SK-MEL-5 (cell line): ENCODE results near the gene CATSPER3. TPM values are rescaled to one million over a fixed set of nuclear protein-coding genes. Genes with fewer than 3 reads are reported as not detected.

Source experiments
- DNase-seq: peaks from one replicate; pipeline ENCODE4 v3.0.0-alpha.2; 2016; ENCODE audit warnings: low read depth, low spot score
- in situ Hi-C: cut with HindIII; loops from 2 replicates; pipeline ENCODE4 v1.10.0; 2016; ENCODE audit warnings: low sequenced_read_pairs, high pct_unique_total_duplicates, low pct_unique_long_range_greater_than_20kb
- small RNA-seq, 2 experiments: library from RNA; depleted of rRNA; stranded (forward); fragments of <200 nt; gene quantifications; one replicate each; pipeline ENCODE3, GENCODE V24; 2014
- total RNA-seq: library from RNA; depleted of rRNA; stranded (reverse); fragments of >200 nt; shearing (Covaris generic); gene quantifications from 2 replicates; pipeline ENCODE4 v1.2.3, GENCODE V29; 2014; rRNA removed

CATSPER3 gene
- total RNA-seq, 1 experiment from 2014 or later = not detected

DNA sequence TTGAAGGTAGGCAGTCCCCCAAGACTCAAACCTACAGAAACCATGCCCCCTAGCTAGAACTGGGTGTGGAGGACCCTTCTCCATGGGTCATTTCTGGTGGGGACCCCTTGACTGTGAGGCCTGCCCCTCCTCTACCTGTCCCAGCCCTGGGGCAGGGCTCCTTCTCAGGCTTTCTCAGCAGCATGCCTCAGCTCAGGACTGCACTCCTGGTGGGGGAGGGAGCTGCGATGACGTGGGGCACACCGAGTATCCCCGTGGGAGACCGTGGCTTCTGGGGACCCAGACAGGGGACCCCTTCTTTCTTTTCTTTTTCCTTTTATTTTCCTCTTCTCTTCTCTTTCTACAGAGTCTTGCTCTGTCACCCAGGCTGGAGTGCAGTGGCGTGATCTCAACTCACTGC lies 93.3 kb downstream of the CATSPER3 start:
- in situ Hi-C loops = no loop called here
- no peak for DNase-seq

Small RNA genes within 50 kb of the gene (small RNA-seq; reads per million reads assigned to genes)
- gene MIR4461 = 0 reads per million in 2 experiments
- 0 reads per million in 2 experiments for gene MTND3P25
- gene MTND4LP30 = 0 reads per million in 2 experiments

Other genes with a start within 250 kb of the CATSPER3 start
- gene CAMLG, start 229.4 kb upstream of the CATSPER3 start, total RNA-seq = 25.6 and 25.8 TPM in 2 replicates
- gene DDX46, start 209.1 kb upstream of the CATSPER3 start, total RNA-seq = 19.6 and 20.0 TPM in 2 replicates
- gene C5orf24, start 121.9 kb upstream of the CATSPER3 start, total RNA-seq = 41.7 and 42.2 TPM in 2 replicates
- gene TXNDC15, start 93.5 kb upstream of the CATSPER3 start, total RNA-seq = 84.7 and 94.9 TPM in 2 replicates
- gene PCBD2, start 62.8 kb upstream of the CATSPER3 start, total RNA-seq = 5.6 and 6.7 TPM in 2 replicates
- gene PITX1, start 66.3 kb downstream of the CATSPER3 start, total RNA-seq = 0.11 and 0.18 TPM in 2 replicates